ENCODE data around the gene PUS10.
"Not testable (repeated sequence)": the region's sequence is repeated elsewhere in the genome, so short reads cannot be mapped to it uniquely, and the experiment has no call there.

Gene PUS10

GRCh38 chr2:60991644-60992043, 26.4 kb downstream of the PUS10 start:
- CTCF ChIA-PET: interaction anchor here (0.7 kb wide), 1 partner anchor 601 kb away, joined by 4 read pairs; no protein-coding TSS in a partner anchor
- DNase-seq (ENCODE audit: extremely low spot score): no peak
- POLR2A ChIA-PET: no interaction called here
- TF ChIP-seq FOXA1 (IDR thresholded peaks at IDR 0.05) (no peak), FOXM1 (IDR thresholded peaks at IDR 0.05; ENCODE audit: borderline replicate concordance) (no peak), FOXK2 (IDR thresholded peaks at IDR 0.05) (no peak), ZNF384 (IDR thresholded peaks at IDR 0.05) (no peak), PKNOX1 (IDR thresholded peaks at IDR 0.05) (no peak), NFRKB (IDR thresholded peaks at IDR 0.05) (no peak), TARDBP (IDR thresholded peaks at IDR 0.05) (no peak), ARNT (IDR thresholded peaks at IDR 0.05) (no peak)

GRCh38 chr2:60989259-60989658, 28.8 kb downstream of the PUS10 start:
- TF ChIP-seq ELF4 (IDR thresholded peaks at IDR 0.05) (no peak), ARNT (IDR thresholded peaks at IDR 0.05) (no peak), PKNOX1 (IDR thresholded peaks at IDR 0.05) (no peak), LEF1 (IDR thresholded peaks at IDR 0.05; ENCODE audit: borderline replicate concordance) (no peak), NFRKB (IDR thresholded peaks at IDR 0.05) (no peak), CTBP1 (IDR thresholded peaks at IDR 0.05; ENCODE audit: borderline replicate concordance) (no peak), SP1 (IDR thresholded peaks at IDR 0.05) (no peak), ZNF384 (IDR thresholded peaks at IDR 0.05) (no peak), SUZ12 (IDR thresholded peaks at IDR 0.05) (no peak), FOXA1 (IDR thresholded peaks at IDR 0.05) (no peak), FOXK2 (IDR thresholded peaks at IDR 0.05) (no peak), BHLHE40 (IDR thresholded peaks at IDR 0.05; ENCODE audit: borderline replicate concordance) (no peak), L3MBTL2 (conservative IDR thresholded peaks at IDR 0.05) (no peak)
- no peak for DNase-seq (ENCODE audit: extremely low spot score)
- POLR2A ChIA-PET: no interaction called here
- CTCF ChIA-PET: interaction anchor here (0.7 to 1.3 kb wide), 2 partner anchors 10 to 15 kb away, joined by 5 to 8 read pairs; no protein-coding TSS in a partner anchor

GRCh38 chr2:60987656-60988055, 30.4 kb downstream of the PUS10 start:
- POLR2A ChIA-PET; DNase-seq (ENCODE audit: extremely low spot score): not testable (repeated sequence)
- CTCF ChIA-PET: interaction anchor here (0.7 to 1.6 kb wide), 2 partner anchors 17 to 60 kb away, joined by 3 to 4 read pairs; no protein-coding TSS in a partner anchor

- CTCF ChIA-PET: interaction anchor here (0.7 to 1.6 kb wide), 2 partner anchors 18 to 59 kb away, joined by 3 to 4 read pairs; no protein-coding TSS in a partner anchor
- POLR2A ChIA-PET: no interaction called here
- TF ChIP-seq ARNT (IDR thresholded peaks at IDR 0.05) (no peak), PKNOX1 (IDR thresholded peaks at IDR 0.05) (no peak), FOXA1 (IDR thresholded peaks at IDR 0.05) (no peak), TARDBP (IDR thresholded peaks at IDR 0.05) (no peak), ZNF384 (IDR thresholded peaks at IDR 0.05) (no peak), CTBP1 (IDR thresholded peaks at IDR 0.05; ENCODE audit: borderline replicate concordance) (no peak)
- no peak for DNase-seq (ENCODE audit: extremely low spot score)
Measured at GRCh38 chr2:60987041-60987440, 31.0 kb downstream of the PUS10 start.

DNA sequence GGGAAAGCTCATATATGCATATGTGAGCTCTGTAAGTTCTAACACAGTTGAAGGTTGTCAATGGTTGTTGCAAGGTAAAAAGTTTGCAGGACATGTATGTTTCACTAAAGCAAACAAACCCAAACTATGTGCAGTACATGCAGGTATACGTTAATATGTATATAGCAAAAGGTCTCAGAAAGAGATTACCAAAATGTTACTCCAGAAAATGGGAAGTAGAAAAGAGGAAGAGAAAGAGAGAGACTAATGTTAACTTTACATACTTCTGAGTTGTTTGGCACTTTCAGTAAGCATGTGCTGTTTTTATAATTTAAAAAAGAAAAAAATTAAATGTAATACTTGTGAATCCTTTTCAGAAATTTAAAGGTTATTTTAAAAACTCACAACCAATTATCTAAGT, 33.3 kb downstream of the PUS10 start:
- TF ChIP-seq LEF1 (IDR thresholded peaks at IDR 0.05; ENCODE audit: borderline replicate concordance): no peak
- no peak for TF ChIP-seq PKNOX1 (IDR thresholded peaks at IDR 0.05)
- no peak for TF ChIP-seq FOXM1 (IDR thresholded peaks at IDR 0.05; ENCODE audit: borderline replicate concordance)
- TF ChIP-seq SUZ12 (IDR thresholded peaks at IDR 0.05): no peak
- no peak for TF ChIP-seq HDGF (IDR thresholded peaks at IDR 0.05; ENCODE audit: borderline replicate concordance)
- no peak for TF ChIP-seq BHLHE40 (IDR thresholded peaks at IDR 0.05; ENCODE audit: borderline replicate concordance)
- TF ChIP-seq SP1 (IDR thresholded peaks at IDR 0.05): no peak
- TF ChIP-seq NFRKB (IDR thresholded peaks at IDR 0.05): no peak
- no peak for TF ChIP-seq FOXA1 (IDR thresholded peaks at IDR 0.05)
- no peak for TF ChIP-seq CTBP1 (IDR thresholded peaks at IDR 0.05; ENCODE audit: borderline replicate concordance)
- TF ChIP-seq ELF4 (IDR thresholded peaks at IDR 0.05): no peak
- TF ChIP-seq L3MBTL2 (conservative IDR thresholded peaks at IDR 0.05): no peak
- TF ChIP-seq FOXK2 (IDR thresholded peaks at IDR 0.05): no peak
- no peak for TF ChIP-seq ZNF384 (IDR thresholded peaks at IDR 0.05)
- TF ChIP-seq TARDBP (IDR thresholded peaks at IDR 0.05): no peak
- no peak for DNase-seq (ENCODE audit: extremely low spot score)
- ChIA-PET POLR2A (no interaction called here), CTCF (no interaction called here)

- DNase-seq (ENCODE audit: extremely low spot score); CTCF ChIA-PET; POLR2A ChIA-PET: not testable (repeated sequence)
Measured at GRCh38 chr2:60982066-60982465, 36.0 kb downstream of the PUS10 start.

All from HEK293T (cell line).